Gastroesophageal sphincter (tissue), 4 donors: ENCODE data around the gene DBH. TPM values are rescaled to one million over a fixed set of nuclear protein-coding genes. Genes with fewer than 3 reads are reported as not detected.

Source experiments
- ATAC-seq: fragments of 150-250 bp; one replicate; pipeline ENCODE4 v1.9.1; 2016; ENCODE audit warnings: mild to moderate bottlenecking, moderate library complexity
- H3K27ac ChIP-seq, 4 donors: fragments of 200-600 bp; sonication (generic) in 3 of 4; 1 replicate in 3 of 4; 2 replicates in 1 of 4; pipeline ENCODE4 v1.5.1; 2016 to 2019
- H3K27me3 ChIP-seq: fragments of 200-600 bp; sonication (generic); one replicate; pipeline ENCODE4 v1.5.1; 2019
- H3K36me3 ChIP-seq, 2 donors: fragments of 200-600 bp; sonication (generic); one replicate each; pipeline ENCODE4 v1.5.1; 2019; ENCODE audit warnings: control low read depth in 1 of 2
- H3K4me1 ChIP-seq, 3 donors: fragments of 200-600 bp; sonication (generic); 1 replicate in 2 of 3; 2 replicates in 1 of 3; pipeline ENCODE4 v1.5.1; 2016 to 2019; ENCODE audit warnings: control low read depth in 2 of 3
- H3K4me3 ChIP-seq, 2 donors: fragments of 200-600 bp; sonication (generic); one replicate each; pipeline ENCODE4 v1.5.1; 2019; ENCODE audit warnings: mild to moderate bottlenecking in 1 of 2, moderate library complexity in 1 of 2
- H3K9me3 ChIP-seq, 3 donors: fragments of 200-600 bp; sonication (generic); one replicate each; pipeline ENCODE4 v1.5.1; 2017 to 2019; ENCODE audit warnings: control low read depth in 2 of 3
- CTCF ChIP-seq, 4 experiments: fragments of 200-600 bp in 2 of 4; fragments of 450-650 bp in 2 of 4; sonication (generic) in 1 of 4; IDR thresholded peaks; one replicate each; pipeline ENCODE4 v1.5.1; 2017 to 2019; ENCODE audit warnings: antibody characterized with exemption in 4 of 4, mild to moderate bottlenecking in 2 of 4, moderate library complexity in 2 of 4
- EP300 ChIP-seq: sonication (generic); formaldehyde crosslinking; IDR thresholded peaks from one replicate; pipeline ENCODE4 v1.6.1; 2017; ENCODE audit warnings: antibody characterized with exemption, mild to moderate bottlenecking
- POLR2A ChIP-seq, 2 donors: fragments of 450-650 bp; IDR thresholded peaks; one replicate each; pipeline ENCODE4 v1.6.1; 2017; ENCODE audit warnings: antibody characterized with exemption in 2 of 2, mild to moderate bottlenecking in 2 of 2, moderate library complexity in 1 of 2
- POLR2AphosphoS5 ChIP-seq: sonication (generic); formaldehyde crosslinking; IDR thresholded peaks from one replicate; pipeline ENCODE4 v1.6.1; 2017; ENCODE audit warnings: antibody characterized with exemption
- WGBS, 2 donors: methylation state at CpG; one replicate each; pipeline ENCODE4 v1.1.5; 2018; ENCODE audit warnings: low coverage in 1 of 2; 5-methylcytosine and 5-hydroxymethylcytosine counted together
- total RNA-seq, 4 donors: library from RNA; depleted of rRNA; stranded (reverse); fragments of >200 nt; gene quantifications; one replicate each; pipeline ENCODE4 v1.1.0, GENCODE V29; 2016

Gene DBH
- total RNA-seq, 4 donors from 2014 or later, result not detected

GRCh38 chr9:133594310-133594709 lies 41.9 kb upstream of the DBH start:
- ATAC-seq, result no peak
- no peaks in the 10 kb centered on the region for H3K4me1 ChIP-seq
- H3K36me3 ChIP-seq, result no peaks in the 10 kb centered on the region
- WGBS, 2 donors, result 95 to 100% methylated on average over 2 of the region's 2 CpGs
- no peak overlapping the region for H3K27ac ChIP-seq
- H3K27me3 ChIP-seq, result peaks cover 57% of the 10 kb centered on the region
- TF ChIP-seq CTCF (IDR thresholded peaks at IDR 0.05) (no peak), POLR2A (IDR thresholded peaks at IDR 0.05) (no peak), EP300 (no peak), POLR2AphosphoS5 (no peak)
- peaks cover 0 to 31% (median 0%) of the 10 kb centered on the region in 3 donors for H3K9me3 ChIP-seq
- no peak overlapping the region for H3K4me3 ChIP-seq

DNA sequence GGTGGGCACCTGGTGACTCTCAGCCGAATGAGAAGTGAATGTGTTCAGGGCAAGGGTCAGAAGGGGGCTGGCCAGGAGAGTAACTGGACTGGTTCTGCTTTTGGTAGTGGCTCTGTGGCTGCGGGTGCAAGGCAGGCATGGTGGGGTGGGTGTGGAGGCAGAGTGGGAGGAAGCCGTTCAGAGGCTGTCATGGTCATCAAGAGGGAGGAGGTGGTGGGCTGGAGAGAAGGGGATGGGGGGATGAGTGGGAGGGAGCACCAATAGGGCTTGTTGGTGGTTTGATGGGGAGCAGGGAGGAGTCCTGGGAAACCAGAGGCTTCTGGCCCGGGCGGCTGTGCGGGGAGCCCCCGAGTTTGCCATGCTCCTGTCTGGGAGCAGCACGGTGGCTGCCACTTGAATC lies 40.3 kb upstream of the DBH start:
- TF ChIP-seq CTCF (IDR thresholded peaks at IDR 0.05) (no peak), POLR2AphosphoS5 (no peak), EP300 (no peak), POLR2A (IDR thresholded peaks at IDR 0.05) (no peak)
- Histone ChIP-seq H3K4me3 (no peak overlapping the region), H3K27ac (no peak overlapping the region), H3K36me3 (no peaks in the 10 kb centered on the region), H3K9me3 (peaks cover 0 to 31% (median 0%) of the 10 kb centered on the region in 3 donors), H3K27me3 (peaks cover 46% of the 10 kb centered on the region), H3K4me1 (no peaks in the 10 kb centered on the region)
- WGBS, 2 donors, result 77 to 86% methylated on average over 1 to 4 of the region's 8 CpGs
- no peak for ATAC-seq

DNA sequence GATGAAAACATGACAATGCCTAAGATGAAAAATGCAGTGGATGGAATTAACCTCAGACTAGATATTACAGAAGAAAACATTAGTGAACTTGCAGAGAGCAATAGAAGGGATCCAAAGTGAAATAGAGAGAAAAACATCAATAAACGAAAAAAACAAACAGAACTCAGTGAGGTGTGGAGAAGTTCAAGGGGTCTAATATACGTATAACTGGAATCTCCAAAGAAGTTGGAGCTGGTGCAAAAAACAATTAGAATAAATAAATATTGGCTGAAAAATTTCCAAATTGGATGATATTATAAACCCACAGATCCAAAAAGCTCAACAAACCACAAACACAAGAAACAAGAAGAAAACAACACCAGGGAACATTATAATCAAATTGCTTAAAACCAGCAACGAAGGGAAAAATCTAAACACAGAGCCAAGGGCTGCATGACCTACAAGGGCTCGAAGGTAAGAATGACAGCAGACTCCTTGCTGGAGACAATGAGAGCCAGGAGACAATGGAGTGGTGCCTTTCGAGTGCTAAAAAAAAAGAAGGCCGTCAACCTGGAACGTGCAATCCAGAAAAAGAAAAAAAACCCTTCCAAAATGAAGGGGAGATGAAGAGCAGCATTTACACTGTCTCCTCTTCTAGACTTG lies 38.7 kb upstream of the DBH start:
- no peak overlapping the region for H3K4me3 ChIP-seq
- H3K27ac ChIP-seq, result no peak overlapping the region
- no peak for TF ChIP-seq EP300
- no peak for TF ChIP-seq POLR2AphosphoS5
- no peak for TF ChIP-seq CTCF (IDR thresholded peaks at IDR 0.05)
- no peak for TF ChIP-seq POLR2A (IDR thresholded peaks at IDR 0.05)
- no peaks in the 10 kb centered on the region for H3K36me3 ChIP-seq
- WGBS, 2 donors, result 63 to 85% methylated on average over 7 of the region's 7 CpGs
- H3K27me3 ChIP-seq, result peaks cover 46% of the 10 kb centered on the region
- H3K4me1 ChIP-seq, result no peaks in the 10 kb centered on the region
- ATAC-seq, result no peak
- H3K9me3 ChIP-seq, result peaks cover 0 to 31% (median 0%) of the 10 kb centered on the region in 3 donors

DNA sequence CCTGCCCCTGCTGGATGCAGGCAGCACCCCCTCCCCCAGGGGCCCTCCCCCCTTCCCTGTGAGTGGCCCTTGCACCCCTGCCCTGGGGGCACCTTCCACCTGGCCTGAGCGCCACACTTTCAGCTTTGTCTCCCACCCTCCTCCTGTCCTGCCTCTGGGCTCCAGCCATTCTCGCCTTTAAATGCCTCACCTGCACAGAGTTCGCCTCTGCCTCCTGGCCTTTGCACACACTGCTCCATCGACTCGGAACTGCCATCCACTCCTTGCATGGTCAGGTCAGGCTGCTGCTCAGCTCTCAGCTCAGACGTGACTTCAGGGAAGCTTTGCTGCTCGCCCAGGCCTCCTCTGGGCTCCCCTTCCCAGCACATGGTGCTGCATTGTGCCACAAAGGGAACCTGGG lies 37.2 kb upstream of the DBH start:
- Histone ChIP-seq H3K4me3 (no peak overlapping the region), H3K27ac (no peak overlapping the region), H3K4me1 (no peaks in the 10 kb centered on the region), H3K27me3 (peaks cover 53% of the 10 kb centered on the region), H3K36me3 (no peaks in the 10 kb centered on the region), H3K9me3 (peaks cover 0 to 31% (median 0%) of the 10 kb centered on the region in 3 donors)
- TF ChIP-seq CTCF (IDR thresholded peaks at IDR 0.05), result no peak
- TF ChIP-seq POLR2A (IDR thresholded peaks at IDR 0.05), result no peak
- no peak for TF ChIP-seq EP300
- no peak for TF ChIP-seq POLR2AphosphoS5
- 71 to 90% methylated on average over 4 to 5 of the region's 7 CpGs for WGBS, 2 donors
- no peak for ATAC-seq

- TF ChIP-seq POLR2AphosphoS5, result no peak
- no peak for TF ChIP-seq CTCF (IDR thresholded peaks at IDR 0.05)
- no peak for TF ChIP-seq EP300
- no peak for TF ChIP-seq POLR2A (IDR thresholded peaks at IDR 0.05)
- ATAC-seq, result no peak
- H3K36me3 ChIP-seq, result no peaks in the 10 kb centered on the region
Measured at GRCh38 chr9:133599470-133600173, 36.5 kb upstream of the DBH start.

More at GRCh38 chr9:133599470-133600173, 36.5 kb upstream of the DBH start:
- H3K9me3 ChIP-seq, result peaks cover 0 to 31% (median 0%) of the 10 kb centered on the region in 3 donors
- H3K27me3 ChIP-seq, result peaks cover 53% of the 10 kb centered on the region
- H3K4me3 ChIP-seq, result no peak overlapping the region
- WGBS, 2 donors, result 90 to 91% methylated on average over 4 to 5 of the region's 6 CpGs
- H3K27ac ChIP-seq, result no peak overlapping the region
- no peaks in the 10 kb centered on the region for H3K4me1 ChIP-seq
